ENCODE measurements around the gene TRIM48.
"Not testable (repeated sequence)": the region's sequence is repeated elsewhere in the genome, so short reads cannot be mapped to it uniquely, and the experiment has no call there.

The TRIM48 gene

DNA sequence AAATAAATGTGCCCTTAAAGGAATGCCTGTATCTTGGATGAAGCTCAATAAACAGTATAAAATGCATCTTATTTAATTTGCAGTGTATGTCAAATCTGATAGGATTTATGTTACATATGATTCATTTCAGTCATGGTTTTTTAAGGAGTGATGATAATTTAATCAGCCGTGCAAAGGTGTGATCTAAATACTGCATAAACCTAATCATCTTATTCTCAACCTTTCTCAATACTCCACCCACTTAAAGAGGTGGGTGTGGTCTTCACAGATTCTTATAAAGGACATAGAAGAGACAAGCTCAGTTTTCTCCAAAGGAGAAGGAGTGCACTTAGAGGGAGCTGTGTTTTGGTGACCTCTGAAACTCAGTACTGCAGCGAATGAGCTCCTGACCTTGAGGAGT lies at the start of gene TRIM48:
TSS of gene TRIM48 (plus strand) at position 301 of the 400 bp plus-strand sequence. CDS start 113 bp downstream, outside the sequence.
- not testable (repeated sequence) for DNase-seq

DNA sequence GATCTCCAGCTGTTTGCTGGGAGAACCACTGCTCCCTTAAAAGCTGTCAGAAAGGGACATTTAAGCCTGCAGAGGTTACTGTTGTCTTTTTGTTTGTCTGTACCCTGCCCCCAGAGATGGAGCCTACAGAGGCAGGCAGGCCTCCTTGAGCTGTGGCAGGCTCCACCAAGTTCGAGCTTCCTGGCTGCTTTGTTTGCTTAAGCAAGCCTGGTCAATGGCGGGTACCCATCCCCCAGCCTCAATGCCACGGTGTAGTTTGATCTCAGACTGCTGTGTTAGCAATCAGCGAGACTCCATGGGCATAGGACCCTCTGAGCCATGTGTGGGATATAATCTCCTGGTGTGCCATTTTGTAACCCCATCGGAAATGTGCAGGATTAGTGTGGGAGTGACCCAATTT lies 23.6 kb upstream of the TRIM48 start:
- not testable (repeated sequence) for DNase-seq

DNA sequence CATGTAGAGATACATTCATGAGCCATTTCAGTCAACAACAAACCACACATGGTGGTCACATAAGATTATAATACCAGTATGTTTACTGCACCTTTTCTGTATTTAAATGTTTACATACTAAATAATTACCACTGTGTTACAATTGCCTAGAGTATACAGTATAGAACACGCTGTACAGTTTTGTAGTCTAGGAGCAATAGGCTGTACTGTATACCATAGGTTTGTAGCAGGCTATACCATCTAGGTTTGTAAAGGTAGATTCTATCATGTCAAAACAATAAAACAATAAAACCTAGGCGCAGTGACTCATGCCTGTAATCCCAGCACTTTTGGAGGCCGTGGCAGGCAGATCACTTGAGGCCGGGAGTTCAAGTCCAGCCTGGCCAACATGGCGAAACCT lies 1.1 kb downstream of the TRIM48 start:
- DNase-seq = no peak
